Breast epithelium (tissue), 3 donors: Measurements from ENCODE around the gene VAMP7.

Experiments used
- POLR2A ChIP-seq: fragments of 450-650 bp; IDR thresholded peaks from one replicate; pipeline ENCODE4 v1.6.1; 2016; ENCODE audit warnings: antibody characterized with exemption, mild to moderate bottlenecking, moderate library complexity
- POLR2AphosphoS5 ChIP-seq, 3 donors: sonication (generic); formaldehyde crosslinking; IDR thresholded peaks; one replicate each; pipeline ENCODE4 v1.6.1; 2017; ENCODE audit warnings: antibody characterized with exemption in 3 of 3
- TF ChIP-seq, protein P1 (sequence below), 3 donors: fragments of 450-650 bp; IDR thresholded peaks; one replicate each; pipeline ENCODE4 v1.5.1; 2016 to 2017; ENCODE audit warnings: antibody characterized with exemption in 3 of 3, mild to moderate bottlenecking in 3 of 3, moderate library complexity in 3 of 3

DNA sequence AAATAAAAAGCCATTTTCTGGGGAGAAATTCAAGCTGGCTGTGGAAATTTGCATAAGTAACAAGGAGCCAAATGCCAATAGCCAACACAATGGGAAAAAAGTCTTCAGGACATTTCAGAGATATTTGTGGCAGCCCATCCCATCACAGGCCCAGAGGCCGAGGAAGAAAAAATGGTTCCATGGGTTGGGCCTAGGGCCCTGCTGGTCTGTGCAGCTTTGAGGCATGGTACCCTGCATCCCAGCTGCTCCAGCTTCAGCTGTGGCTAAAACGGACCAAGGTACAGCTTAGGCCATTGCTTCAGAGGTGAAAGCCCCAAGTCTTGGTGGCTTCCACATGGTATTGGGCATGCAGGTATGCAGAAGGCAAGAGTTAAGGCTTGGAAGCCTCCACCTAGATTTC lies 102.2 kb downstream of the VAMP7 start:
- TF ChIP-seq, protein P1, sequence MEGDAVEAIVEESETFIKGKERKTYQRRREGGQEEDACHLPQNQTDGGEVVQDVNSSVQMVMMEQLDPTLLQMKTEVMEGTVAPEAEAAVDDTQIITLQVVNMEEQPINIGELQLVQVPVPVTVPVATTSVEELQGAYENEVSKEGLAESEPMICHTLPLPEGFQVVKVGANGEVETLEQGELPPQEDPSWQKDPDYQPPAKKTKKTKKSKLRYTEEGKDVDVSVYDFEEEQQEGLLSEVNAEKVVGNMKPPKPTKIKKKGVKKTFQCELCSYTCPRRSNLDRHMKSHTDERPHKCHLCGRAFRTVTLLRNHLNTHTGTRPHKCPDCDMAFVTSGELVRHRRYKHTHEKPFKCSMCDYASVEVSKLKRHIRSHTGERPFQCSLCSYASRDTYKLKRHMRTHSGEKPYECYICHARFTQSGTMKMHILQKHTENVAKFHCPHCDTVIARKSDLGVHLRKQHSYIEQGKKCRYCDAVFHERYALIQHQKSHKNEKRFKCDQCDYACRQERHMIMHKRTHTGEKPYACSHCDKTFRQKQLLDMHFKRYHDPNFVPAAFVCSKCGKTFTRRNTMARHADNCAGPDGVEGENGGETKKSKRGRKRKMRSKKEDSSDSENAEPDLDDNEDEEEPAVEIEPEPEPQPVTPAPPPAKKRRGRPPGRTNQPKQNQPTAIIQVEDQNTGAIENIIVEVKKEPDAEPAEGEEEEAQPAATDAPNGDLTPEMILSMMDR (IDR thresholded peaks at IDR 0.05), result no peak
- TF ChIP-seq POLR2A (no peak), POLR2AphosphoS5 (IDR thresholded peaks at IDR 0.05) (no peak)
